ENCODE results near the gene GADD45G. TPM values are rescaled to one million over a fixed set of nuclear protein-coding genes. Genes with fewer than 3 reads are reported as not detected.

Gene GADD45G
- total and polyA plus RNA-seq, 2 of the 4 experiments (the other 2 are of a cell fraction), result 0.15 TPM; not detected in 1

DNA sequence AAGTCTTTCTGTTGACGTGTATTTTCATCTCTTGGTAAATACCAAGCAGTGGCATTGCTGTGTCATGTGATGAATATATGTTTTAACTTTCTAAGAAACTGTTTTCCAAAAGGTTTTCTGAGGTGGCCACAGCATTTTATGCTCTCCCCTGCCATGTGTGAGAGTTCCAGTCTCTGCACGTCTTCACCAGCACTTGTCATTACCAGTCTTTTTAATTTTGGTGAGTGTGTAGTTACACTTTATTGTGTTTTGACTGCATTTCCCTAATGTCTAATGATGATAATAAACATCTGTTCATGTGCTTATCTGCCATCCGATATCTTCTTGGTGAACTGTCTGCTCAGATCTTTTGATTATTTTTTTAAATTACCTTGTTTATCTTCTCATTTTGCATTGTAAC, 27.4 kb upstream of the GADD45G start:
- intact Hi-C loops (cut with micrococcal nuclease) (no loop called here), in situ Hi-C loops (cut with MboI; ENCODE audit: low sequenced_read_pairs) (no loop called here), dilution Hi-C loops (cut with HindIII; ENCODE audit: low sequenced_read_pairs, unreplicated experiment) (no loop called here)
- Histone ChIP-seq H4K5ac (ENCODE audit: low read depth, low read length) (no peak overlapping the region), H2AFZ (replicated peaks; ENCODE audit: low read length, poor library complexity) (no peak overlapping the region), H3K23ac (ENCODE audit: low read depth, low read length) (no peak overlapping the region), H3K9me3 (ENCODE audit: control insufficient read depth, insufficient read depth, low read length) (no peaks in the 10 kb centered on the region), H2BK5ac (ENCODE audit: low read depth, low read length, poor library complexity, severe bottlenecking) (no peak overlapping the region), H3K79me1 (ENCODE audit: low read depth in 1 of 2, low read length in 2 of 2) (no peaks in the 10 kb centered on the region), H3K4me1 (ENCODE audit: control insufficient read depth, insufficient read depth, low read length) (no peaks in the 10 kb centered on the region), H4K8ac (ENCODE audit: low read depth in 2 of 2, low read length in 2 of 2) (no peak overlapping the region), H3K27me3 (ENCODE audit: control insufficient read depth, insufficient read depth, low read length) (peaks cover 7% of the 10 kb centered on the region), H2BK20ac (ENCODE audit: low read depth, low read length) (no peak overlapping the region), H3K4me3 (ENCODE audit: insufficient read depth, low read depth, low read length) (no peak overlapping the region), H4K91ac (ENCODE audit: insufficient read depth, low read depth, low read length) (no peak overlapping the region), H3K18ac (ENCODE audit: low read depth, low read length) (no peak overlapping the region), H2AK9ac (replicated peaks; ENCODE audit: low read depth, low read length, poor library complexity) (no peak overlapping the region), H2BK15ac (ENCODE audit: low read depth, low read length) (no peak overlapping the region), H3K14ac (replicated peaks; ENCODE audit: low read depth, low read length) (no peak overlapping the region), H3K27ac (ENCODE audit: insufficient read depth, low read length) (no peak overlapping the region), H2BK120ac (ENCODE audit: low read depth, low read length) (no peak overlapping the region), H3K9me1 (ENCODE audit: insufficient read depth, low read length) (no peaks in the 10 kb centered on the region; the same call in 1 of the 2 replicates), H3K36me3 (ENCODE audit: control insufficient read depth, insufficient read depth, low read length) (no peaks in the 10 kb centered on the region), H3K56ac (ENCODE audit: extremely low read depth, insufficient read depth, low read length) (no peak overlapping the region), H3K4me2 (ENCODE audit: low read depth, low read length) (no peak overlapping the region), H2AK5ac (ENCODE audit: low read depth, low read length) (no peak overlapping the region), H3K9ac (ENCODE audit: low read depth, low read length) (no peak overlapping the region), H4K20me1 (ENCODE audit: insufficient read depth, low read length) (no peaks in the 10 kb centered on the region), H3K4ac (ENCODE audit: low read depth, low read length) (no peak overlapping the region)
- TF ChIP-seq CEBPB (IDR thresholded peaks at IDR 0.05; ENCODE audit: low read depth, low read length), result no peak
- no peak for TF ChIP-seq MXI1 (IDR thresholded peaks at IDR 0.05; ENCODE audit: borderline replicate concordance, low read depth, low read length)
- TF ChIP-seq RCOR1 (IDR thresholded peaks at IDR 0.05; ENCODE audit: insufficient replicate concordance, low read length), result no peak
- TF ChIP-seq RAD21 (IDR thresholded peaks at IDR 0.05; ENCODE audit: low read length), result no peak
- TF ChIP-seq POLR2A (IDR thresholded peaks at IDR 0.05; ENCODE audit: low read depth, low read length), result no peak
- no peak for TF ChIP-seq NFE2L2 (IDR thresholded peaks at IDR 0.05; ENCODE audit: low read depth, low read length)
- TF ChIP-seq, protein P1, sequence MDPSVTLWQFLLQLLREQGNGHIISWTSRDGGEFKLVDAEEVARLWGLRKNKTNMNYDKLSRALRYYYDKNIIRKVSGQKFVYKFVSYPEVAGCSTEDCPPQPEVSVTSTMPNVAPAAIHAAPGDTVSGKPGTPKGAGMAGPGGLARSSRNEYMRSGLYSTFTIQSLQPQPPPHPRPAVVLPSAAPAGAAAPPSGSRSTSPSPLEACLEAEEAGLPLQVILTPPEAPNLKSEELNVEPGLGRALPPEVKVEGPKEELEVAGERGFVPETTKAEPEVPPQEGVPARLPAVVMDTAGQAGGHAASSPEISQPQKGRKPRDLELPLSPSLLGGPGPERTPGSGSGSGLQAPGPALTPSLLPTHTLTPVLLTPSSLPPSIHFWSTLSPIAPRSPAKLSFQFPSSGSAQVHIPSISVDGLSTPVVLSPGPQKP (IDR thresholded peaks at IDR 0.05; ENCODE audit: borderline replicate concordance, low read depth, low read length), result no peak
- TF ChIP-seq FOS (IDR thresholded peaks at IDR 0.05; ENCODE audit: low read depth, low read length), result no peak
- ChIA-PET CTCF (interaction anchor here (0.8 to 1.6 kb wide), 2 partner anchors 16 to 18 kb away, joined by 3 to 5 read pairs; no protein-coding TSS in a partner anchor), POLR2A (ENCODE audit: unreplicated experiment) (no interaction called here)
- no peak for DNase-seq
- BruUV-seq (replicated peaks), result no TSS peak
- ATAC-seq (ENCODE audit: low read depth), result no peak
- WGBS, 2 experiments (ENCODE audit: extremely low coverage in 2 of 2, insufficient read length in 1 of 2), result no CpG with 5 or more reads among the region's 3 CpGs
